DOHH2 (cell line): Measurements from ENCODE around the gene GAS6.

ENCODE experiments used
- H3F3A ChIP-seq: fragments of 200-600 bp; sonication (generic), shearing (Covaris generic); 2 replicates; pipeline ENCODE4 v1.6.0; 2016; ENCODE audit warnings: antibody characterized with exemption, mild to moderate bottlenecking; ENCODE audit not compliant: control insufficient read depth, insufficient read depth
- H3K27ac ChIP-seq: fragments of 200-600 bp; sonication (generic); 2 replicates; pipeline ENCODE4 v1.5.1; 2014; ENCODE audit warnings: low read depth, mild to moderate bottlenecking, low read length, moderate library complexity
- H3K27me3 ChIP-seq: fragments of 200-600 bp; sonication (generic); 2 replicates; pipeline ENCODE4 v1.6.1; 2014; ENCODE audit warnings: mild to moderate bottlenecking, low read length, mixed read lengths; ENCODE audit not compliant: control insufficient read depth
- H3K36me3 ChIP-seq: fragments of 200-600 bp; sonication (generic); 2 replicates; pipeline ENCODE4 v1.6.1; 2014; ENCODE audit warnings: mild to moderate bottlenecking, low read length, moderate library complexity, mixed read lengths; ENCODE audit not compliant: control insufficient read depth
- H3K4me1 ChIP-seq: fragments of 200-600 bp; sonication (generic); 2 replicates; pipeline ENCODE4 v1.6.1; 2014; ENCODE audit warnings: mild to moderate bottlenecking, low read length, mixed read lengths; ENCODE audit not compliant: control insufficient read depth
- H3K4me2 ChIP-seq: fragments of 200-600 bp; sonication (generic); 2 replicates; pipeline ENCODE4 v1.6.0; 2014; ENCODE audit warnings: mild to moderate bottlenecking, low read length, moderate library complexity
- H3K4me3 ChIP-seq: fragments of 200-600 bp; sonication (generic); 2 replicates; pipeline ENCODE4 v1.5.1; 2014; ENCODE audit warnings: mild to moderate bottlenecking, low read length, mixed read lengths
- H3K79me2 ChIP-seq: fragments of 200-600 bp; sonication (generic); 2 replicates; pipeline ENCODE4 v1.6.1; 2014; ENCODE audit warnings: mild to moderate bottlenecking, low read length, mixed read lengths; ENCODE audit not compliant: control insufficient read depth
- H3K9me2 ChIP-seq: fragments of 200-600 bp; sonication (generic); replicated peaks from 2 replicates; pipeline ENCODE4 v1.6.1; 2014; ENCODE audit warnings: mild to moderate bottlenecking, low read length, mixed read lengths; ENCODE audit not compliant: control insufficient read depth
- H3K9me3 ChIP-seq: fragments of 200-600 bp; sonication (generic); 2 replicates; pipeline ENCODE4 v1.6.1; 2014; ENCODE audit warnings: antibody characterized with exemption, low read length, mixed read lengths; ENCODE audit not compliant: control insufficient read depth, insufficient read depth
- H4K20me1 ChIP-seq: fragments of 200-600 bp; sonication (generic); 2 replicates; pipeline ENCODE4 v1.6.0; 2014; ENCODE audit warnings: low read depth, mild to moderate bottlenecking, antibody characterized with exemption, low read length, moderate library complexity; ENCODE audit not compliant: control insufficient read depth, insufficient read depth
- EZH2phosphoT487 ChIP-seq: fragments of 200-600 bp; sonication (generic); IDR thresholded peaks from 2 replicates; pipeline ENCODE4 v1.6.1; 2017; ENCODE audit warnings: borderline replicate concordance, mild to moderate bottlenecking, antibody characterized with exemption, low read length, moderate library complexity, mixed read lengths
- TF ChIP-seq, protein P1 (sequence below): fragments of 200-600 bp; sonication (generic); IDR thresholded peaks from one replicate; pipeline ENCODE4 v1.5.1; 2014; ENCODE audit warnings: antibody characterized with exemption, mild to moderate bottlenecking, low read depth, low read length; ENCODE audit not compliant: poor library complexity, severe bottlenecking

The GAS6 gene

DNA sequence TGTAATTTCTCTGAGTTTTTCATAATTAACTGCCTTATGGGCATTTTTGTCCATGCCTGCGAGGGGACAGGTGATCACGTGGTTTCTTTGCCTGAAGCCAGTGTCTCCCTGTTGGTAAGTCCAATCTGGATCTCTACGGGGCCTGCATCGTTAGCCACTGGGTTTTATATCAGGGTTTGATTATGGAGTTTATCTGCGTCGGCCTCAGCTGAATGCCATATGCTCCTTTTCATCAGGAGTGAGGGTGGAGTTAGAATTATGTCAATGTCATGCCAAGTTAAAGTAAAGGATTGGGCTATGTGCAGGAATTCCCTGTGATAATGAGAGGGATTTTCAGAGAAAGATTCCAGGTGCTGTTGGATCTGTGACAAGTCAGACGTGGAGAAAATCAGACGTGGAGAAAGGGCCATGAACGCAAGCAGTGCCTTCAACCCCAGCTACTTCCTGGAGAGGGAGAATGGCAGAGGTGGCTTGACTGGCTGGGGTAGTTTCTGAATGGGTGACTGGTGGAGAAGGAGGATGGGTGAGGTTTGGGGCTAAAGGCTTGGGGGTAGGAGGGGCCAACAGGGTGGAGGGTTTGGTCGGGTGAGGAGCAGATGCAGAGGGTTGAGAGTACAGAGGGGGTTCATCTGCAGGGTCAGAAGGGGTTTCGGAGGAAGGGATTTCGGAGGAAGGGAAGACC is 80.5 kb downstream of the GAS6 start:
- Histone ChIP-seq H3K4me2 (no peak overlapping the region), H3K9me2 (no peaks in the 10 kb centered on the region), H3K79me2 (no peaks in the 10 kb centered on the region), H3K27ac (no peak overlapping the region), H4K20me1 (no peaks in the 10 kb centered on the region), H3K27me3 (peaks cover 6% of the 10 kb centered on the region; the same call in 1 of the 2 replicates), H3F3A (no peaks in the 10 kb centered on the region), H3K4me3 (no peak overlapping the region), H3K36me3 (no peaks in the 10 kb centered on the region), H3K4me1 (no peaks in the 10 kb centered on the region), H3K9me3 (no peaks in the 10 kb centered on the region)
- TF ChIP-seq, protein P1, sequence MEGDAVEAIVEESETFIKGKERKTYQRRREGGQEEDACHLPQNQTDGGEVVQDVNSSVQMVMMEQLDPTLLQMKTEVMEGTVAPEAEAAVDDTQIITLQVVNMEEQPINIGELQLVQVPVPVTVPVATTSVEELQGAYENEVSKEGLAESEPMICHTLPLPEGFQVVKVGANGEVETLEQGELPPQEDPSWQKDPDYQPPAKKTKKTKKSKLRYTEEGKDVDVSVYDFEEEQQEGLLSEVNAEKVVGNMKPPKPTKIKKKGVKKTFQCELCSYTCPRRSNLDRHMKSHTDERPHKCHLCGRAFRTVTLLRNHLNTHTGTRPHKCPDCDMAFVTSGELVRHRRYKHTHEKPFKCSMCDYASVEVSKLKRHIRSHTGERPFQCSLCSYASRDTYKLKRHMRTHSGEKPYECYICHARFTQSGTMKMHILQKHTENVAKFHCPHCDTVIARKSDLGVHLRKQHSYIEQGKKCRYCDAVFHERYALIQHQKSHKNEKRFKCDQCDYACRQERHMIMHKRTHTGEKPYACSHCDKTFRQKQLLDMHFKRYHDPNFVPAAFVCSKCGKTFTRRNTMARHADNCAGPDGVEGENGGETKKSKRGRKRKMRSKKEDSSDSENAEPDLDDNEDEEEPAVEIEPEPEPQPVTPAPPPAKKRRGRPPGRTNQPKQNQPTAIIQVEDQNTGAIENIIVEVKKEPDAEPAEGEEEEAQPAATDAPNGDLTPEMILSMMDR: no peak
- TF ChIP-seq EZH2phosphoT487: no peak

GRCh38 chr13:113782472-113782871 is 81.4 kb downstream of the GAS6 start:
- TF ChIP-seq, protein P1: no peak
- no peak for TF ChIP-seq EZH2phosphoT487
- no peak overlapping the region for H3K4me3 ChIP-seq
- no peaks in the 10 kb centered on the region for H3K79me2 ChIP-seq
- no peak overlapping the region for H3K4me2 ChIP-seq
- H3F3A ChIP-seq: no peaks in the 10 kb centered on the region
- no peak overlapping the region for H3K27ac ChIP-seq
- no peaks in the 10 kb centered on the region for H4K20me1 ChIP-seq
- no peaks in the 10 kb centered on the region for H3K36me3 ChIP-seq
- peaks cover 6% of the 10 kb centered on the region; the same call in 1 of the 2 replicates for H3K27me3 ChIP-seq
- no peaks in the 10 kb centered on the region for H3K9me3 ChIP-seq
- no peaks in the 10 kb centered on the region for H3K9me2 ChIP-seq
- no peaks in the 10 kb centered on the region for H3K4me1 ChIP-seq

DNA sequence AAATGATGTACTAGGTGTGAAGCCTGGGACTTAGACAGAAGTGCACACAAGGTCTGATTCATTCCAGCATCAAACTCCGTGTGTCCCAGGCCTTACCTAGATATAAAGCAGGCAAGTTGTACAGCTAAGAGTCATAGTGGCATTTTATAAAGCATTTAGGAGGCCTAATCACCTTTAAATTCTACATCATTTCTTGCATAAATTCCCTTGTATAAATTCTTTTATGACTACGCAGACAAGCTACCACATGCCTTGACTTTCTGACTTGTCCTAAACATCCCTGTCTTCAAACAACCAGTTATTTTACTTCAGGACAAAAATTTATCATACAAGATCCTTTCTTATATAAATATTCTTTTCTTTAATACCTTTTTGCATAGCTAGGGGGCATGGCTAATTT is 82.3 kb downstream of the GAS6 start:
- H3K4me3 ChIP-seq: no peak overlapping the region
- no peaks in the 10 kb centered on the region for H3K9me2 ChIP-seq
- no peaks in the 10 kb centered on the region for H3K79me2 ChIP-seq
- H3K27me3 ChIP-seq: peaks cover 6% of the 10 kb centered on the region; the same call in 1 of the 2 replicates
- H3K4me2 ChIP-seq: no peak overlapping the region
- TF ChIP-seq EZH2phosphoT487: no peak
- TF ChIP-seq, protein P1: no peak
- H3K27ac ChIP-seq: no peak overlapping the region
- no peaks in the 10 kb centered on the region for H3F3A ChIP-seq
- no peaks in the 10 kb centered on the region for H4K20me1 ChIP-seq
- no peaks in the 10 kb centered on the region for H3K36me3 ChIP-seq
- no peaks in the 10 kb centered on the region for H3K4me1 ChIP-seq
- H3K9me3 ChIP-seq: no peaks in the 10 kb centered on the region
